OCI-LY1 (cell line): Measurements from ENCODE around the gene ROCK2.

Experiments used
- CTCF ChIP-seq: fragments of 200-600 bp; sonication (generic), shearing (Covaris generic); IDR thresholded peaks from 2 replicates; pipeline ENCODE4 v1.5.1; 2017; ENCODE audit warnings: mild to moderate bottlenecking, antibody characterized with exemption, low read length, moderate library complexity, mixed read lengths
- EZH2 ChIP-seq: fragments of 200-600 bp; sonication (generic), shearing (Covaris generic); IDR thresholded peaks from 2 replicates; pipeline ENCODE4 v1.8.0; 2017; ENCODE audit warnings: borderline replicate concordance, mixed run types, mild to moderate bottlenecking, antibody characterized with exemption, low read length, moderate library complexity, mixed read lengths

- no peak for TF ChIP-seq CTCF
- no peak for TF ChIP-seq EZH2
Observed at GRCh38 chr2:11145350-11145749, 199.1 kb downstream of the ROCK2 start.
